HepG2 (cell line): Measurements from ENCODE around the gene CXorf49.
"Not testable (repeated sequence)": the region's sequence is repeated elsewhere in the genome, so short reads cannot be mapped to it uniquely, and the experiment has no call there.

Experiments
- SMC3 ChIP-seq: IDR thresholded peaks from 2 replicates; pipeline ENCODE4 v1.6.1; 2011; ENCODE audit warnings: low read length, improper control_type of control experiment
- ZNF335 ChIP-seq: sonication (generic); formaldehyde crosslinking; IDR thresholded peaks from 2 replicates; pipeline ENCODE4 v1.4.0; 2020; ENCODE audit warnings: missing genetic modification reagents

DNA sequence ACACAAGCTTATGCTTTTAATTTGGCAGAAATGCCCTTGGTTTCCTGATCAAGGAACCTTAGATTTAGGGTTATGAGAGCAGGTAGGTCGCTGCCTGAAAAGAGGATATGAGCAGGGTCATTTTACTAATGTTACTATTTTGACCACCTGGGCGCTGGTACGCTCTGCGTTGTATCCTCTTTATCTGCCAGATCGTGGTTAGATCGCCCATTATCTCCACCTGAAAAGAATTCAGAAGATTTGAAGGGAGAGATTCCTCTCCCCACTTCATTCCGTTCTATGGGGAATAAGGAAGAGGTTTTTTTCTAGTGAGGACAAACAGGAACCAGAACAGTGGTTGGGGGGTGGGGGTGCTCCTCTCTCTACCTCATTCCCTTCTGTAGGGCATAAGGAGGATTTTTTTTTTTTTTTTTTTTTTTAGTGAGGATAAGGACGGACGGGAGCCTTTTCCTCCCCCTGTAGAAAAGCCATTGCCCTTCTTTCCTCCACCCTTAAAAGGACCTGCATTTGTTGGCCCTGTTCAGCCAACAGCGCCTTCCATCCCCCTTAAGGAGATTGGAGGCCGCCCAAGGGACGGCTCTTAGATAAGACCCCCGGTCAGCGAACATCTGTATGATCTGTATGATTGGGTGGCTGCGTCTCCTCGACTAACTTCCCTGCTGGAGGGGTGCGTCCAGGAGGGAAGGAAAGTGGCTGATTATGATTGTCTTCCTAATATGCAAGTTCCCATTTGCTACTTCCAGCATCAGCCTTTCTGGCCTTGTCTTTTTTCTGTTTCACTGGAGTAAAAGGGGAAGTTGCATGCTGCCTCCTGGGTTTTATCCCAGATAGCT, 20.4 kb downstream of the CXorf49 start:
- TF ChIP-seq SMC3; ZNF335 (CRISPR knock-in tag): not testable (repeated sequence)
